Measurements from ENCODE around the gene FBXW4. TPM values are rescaled to one million over a fixed set of nuclear protein-coding genes. Genes with fewer than 3 reads are reported as not detected.

FBXW4 gene
- total RNA-seq (70.9 TPM), polyA plus RNA-seq (1 to 10 TPM; 3.5 to 9.0 (median 5.8) TPM)

GRCh38 chr10:101694674-101695403, at the start of gene FBXW4:
TSS of gene FBXW4 (minus strand) at chr10:101695170. CDS start at chr10:101695105, 65 bp downstream.
- H3K4me3 ChIP-seq (ENCODE audit: low read depth, low read length), result peak within 1 kb of the TSS; percentile 84
- H3K9me3 ChIP-seq (ENCODE audit: control insufficient read depth in 2 of 2, low read length in 2 of 2), result no peaks in the 10 kb centered on the region
- H3K27me3 Mint-ChIP-seq, result no peaks in the 10 kb centered on the region
- peak; percentile 66 to 82 (median 68) for DNase-seq
- H3K9me3 Mint-ChIP-seq, result no peaks in the 10 kb centered on the region
- H3K27ac Mint-ChIP-seq, result peak within 1 kb of the TSS; percentile 99
- peaks cover 37% of the 10 kb centered on the region for H3K4me1 ChIP-seq (ENCODE audit: control insufficient read depth, insufficient read depth, low read length, poor library complexity, severe bottlenecking)
- H3K36me3 ChIP-seq (ENCODE audit: control insufficient read depth, insufficient read depth, low read length), result no peaks in the 10 kb centered on the region
- peak; percentile 69 to 76 for ATAC-seq (ENCODE audit: low read depth in 2 of 2)
- peaks cover 30 to 53% (median 38%) of the 10 kb centered on the region in 4 donors for H3K4me1 Mint-ChIP-seq
- no peaks in the 10 kb centered on the region for H3K27me3 ChIP-seq (ENCODE audit: control insufficient read depth, insufficient read depth, low read length)
- H3K36me3 Mint-ChIP-seq, result no peaks in the 10 kb centered on the region
- peak within 1 kb of the TSS; percentile 96 to 99 (median 97) for H3K4me3 Mint-ChIP-seq
- H3K27ac ChIP-seq (ENCODE audit: insufficient read depth, low read length, poor library complexity, severe bottlenecking), result peak within 1 kb of the TSS; percentile 94

- Mint-ChIP-seq H3K4me3 (no peak overlapping the region), H3K27me3 (peaks cover 22% of the 10 kb centered on the region), H3K4me1 (no peaks in the 10 kb centered on the region), H3K27ac (peak overlapping the region in 1 of 3 donors; percentile 20), H3K36me3 (no peaks in the 10 kb centered on the region), H3K9me3 (peaks cover 0 to 1% (median 0%) of the 10 kb centered on the region in 7 donors)
- Histone ChIP-seq H3K27me3 (ENCODE audit: control insufficient read depth, insufficient read depth, low read length) (peaks cover 2% of the 10 kb centered on the region), H3K27ac (ENCODE audit: insufficient read depth, low read length, poor library complexity, severe bottlenecking) (no peak overlapping the region), H3K9me3 (ENCODE audit: control insufficient read depth in 2 of 2, low read length in 2 of 2) (no peaks in the 10 kb centered on the region), H3K36me3 (ENCODE audit: control insufficient read depth, insufficient read depth, low read length) (no peaks in the 10 kb centered on the region), H3K4me1 (ENCODE audit: control insufficient read depth, insufficient read depth, low read length, poor library complexity, severe bottlenecking) (no peaks in the 10 kb centered on the region), H3K4me3 (ENCODE audit: low read depth, low read length) (no peak overlapping the region)
- DNase-seq, result no peak
- ATAC-seq (ENCODE audit: low read depth in 2 of 2), result no peak
These were observed 49.3 kb upstream of the FBXW4 start for GRCh38 chr10:101744267-101744666.

- Histone ChIP-seq H3K27ac (ENCODE audit: insufficient read depth, low read length, poor library complexity, severe bottlenecking) (no peak overlapping the region), H3K27me3 (ENCODE audit: control insufficient read depth, insufficient read depth, low read length) (peaks cover 2% of the 10 kb centered on the region), H3K4me1 (ENCODE audit: control insufficient read depth, insufficient read depth, low read length, poor library complexity, severe bottlenecking) (no peaks in the 10 kb centered on the region), H3K9me3 (ENCODE audit: control insufficient read depth in 2 of 2, low read length in 2 of 2) (no peaks in the 10 kb centered on the region), H3K4me3 (ENCODE audit: low read depth, low read length) (no peak overlapping the region), H3K36me3 (ENCODE audit: control insufficient read depth, insufficient read depth, low read length) (no peaks in the 10 kb centered on the region)
- no peak for DNase-seq
- peaks cover 22% of the 10 kb centered on the region for H3K27me3 Mint-ChIP-seq
- H3K9me3 Mint-ChIP-seq, result peaks cover 0 to 1% (median 0%) of the 10 kb centered on the region in 7 donors
- no peak for ATAC-seq (ENCODE audit: low read depth in 2 of 2)
- H3K4me1 Mint-ChIP-seq, result no peaks in the 10 kb centered on the region
- H3K4me3 Mint-ChIP-seq, result no peak overlapping the region
- no peak overlapping the region for H3K27ac Mint-ChIP-seq
- no peaks in the 10 kb centered on the region for H3K36me3 Mint-ChIP-seq
These were observed 47.0 kb upstream of the FBXW4 start for GRCh38 chr10:101741938-101742337.

- Mint-ChIP-seq H3K9me3 (peaks cover 0 to 1% (median 0%) of the 10 kb centered on the region in 7 donors), H3K36me3 (no peaks in the 10 kb centered on the region), H3K4me1 (no peaks in the 10 kb centered on the region), H3K4me3 (no peak overlapping the region), H3K27me3 (peaks cover 39% of the 10 kb centered on the region), H3K27ac (no peak overlapping the region)
- Histone ChIP-seq H3K36me3 (ENCODE audit: control insufficient read depth, insufficient read depth, low read length) (no peaks in the 10 kb centered on the region), H3K27me3 (ENCODE audit: control insufficient read depth, insufficient read depth, low read length) (peaks cover 9% of the 10 kb centered on the region), H3K9me3 (ENCODE audit: control insufficient read depth in 2 of 2, low read length in 2 of 2) (no peaks in the 10 kb centered on the region), H3K27ac (ENCODE audit: insufficient read depth, low read length, poor library complexity, severe bottlenecking) (no peak overlapping the region), H3K4me1 (ENCODE audit: control insufficient read depth, insufficient read depth, low read length, poor library complexity, severe bottlenecking) (no peaks in the 10 kb centered on the region), H3K4me3 (ENCODE audit: low read depth, low read length) (no peak overlapping the region)
- ATAC-seq (ENCODE audit: low read depth in 2 of 2) (no peak), DNase-seq (no peak)
These were observed 41.7 kb upstream of the FBXW4 start for GRCh38 chr10:101736666-101737065.

- no peak overlapping the region for H3K4me3 Mint-ChIP-seq
- Histone ChIP-seq H3K27me3 (ENCODE audit: control insufficient read depth, insufficient read depth, low read length) (peaks cover 9% of the 10 kb centered on the region), H3K36me3 (ENCODE audit: control insufficient read depth, insufficient read depth, low read length) (no peaks in the 10 kb centered on the region), H3K4me1 (ENCODE audit: control insufficient read depth, insufficient read depth, low read length, poor library complexity, severe bottlenecking) (no peaks in the 10 kb centered on the region), H3K4me3 (ENCODE audit: low read depth, low read length) (no peak overlapping the region), H3K27ac (ENCODE audit: insufficient read depth, low read length, poor library complexity, severe bottlenecking) (no peak overlapping the region), H3K9me3 (ENCODE audit: control insufficient read depth in 2 of 2, low read length in 2 of 2) (no peaks in the 10 kb centered on the region)
- H3K36me3 Mint-ChIP-seq, result no peaks in the 10 kb centered on the region
- no peak for ATAC-seq (ENCODE audit: low read depth in 2 of 2)
- no peaks in the 10 kb centered on the region for H3K4me1 Mint-ChIP-seq
- DNase-seq, result no peak
- peaks cover 41% of the 10 kb centered on the region for H3K27me3 Mint-ChIP-seq
- no peaks in the 10 kb centered on the region for H3K9me3 Mint-ChIP-seq
- H3K27ac Mint-ChIP-seq, result no peak overlapping the region
These were observed 37.1 kb upstream of the FBXW4 start for GRCh38 chr10:101732096-101732495.

- Mint-ChIP-seq H3K36me3 (no peaks in the 10 kb centered on the region), H3K4me1 (no peaks in the 10 kb centered on the region), H3K27ac (no peak overlapping the region), H3K9me3 (no peaks in the 10 kb centered on the region), H3K27me3 (peaks cover 11% of the 10 kb centered on the region), H3K4me3 (no peak overlapping the region)
- Histone ChIP-seq H3K4me1 (ENCODE audit: control insufficient read depth, insufficient read depth, low read length, poor library complexity, severe bottlenecking) (no peaks in the 10 kb centered on the region), H3K9me3 (ENCODE audit: control insufficient read depth in 2 of 2, low read length in 2 of 2) (no peaks in the 10 kb centered on the region), H3K4me3 (ENCODE audit: low read depth, low read length) (no peak overlapping the region), H3K27ac (ENCODE audit: insufficient read depth, low read length, poor library complexity, severe bottlenecking) (no peak overlapping the region), H3K36me3 (ENCODE audit: control insufficient read depth, insufficient read depth, low read length) (no peaks in the 10 kb centered on the region), H3K27me3 (ENCODE audit: control insufficient read depth, insufficient read depth, low read length) (no peaks in the 10 kb centered on the region)
- ATAC-seq (ENCODE audit: low read depth in 2 of 2), result no peak
- DNase-seq, result no peak
These were observed 31.1 kb upstream of the FBXW4 start for GRCh38 chr10:101726115-101726387.

- ATAC-seq (ENCODE audit: low read depth in 2 of 2) (no peak), DNase-seq (no peak)
- H3K9me3 ChIP-seq (ENCODE audit: control insufficient read depth in 2 of 2, low read length in 2 of 2), result no peaks in the 10 kb centered on the region
- no peak overlapping the region for H3K27ac ChIP-seq (ENCODE audit: insufficient read depth, low read length, poor library complexity, severe bottlenecking)
- no peaks in the 10 kb centered on the region for H3K27me3 ChIP-seq (ENCODE audit: control insufficient read depth, insufficient read depth, low read length)
- H3K4me3 ChIP-seq (ENCODE audit: low read depth, low read length), result no peak overlapping the region
- H3K27me3 Mint-ChIP-seq, result peaks cover 14% of the 10 kb centered on the region
- H3K36me3 ChIP-seq (ENCODE audit: control insufficient read depth, insufficient read depth, low read length), result no peaks in the 10 kb centered on the region
- peak overlapping the region in 1 of 3 donors; percentile 2 for H3K27ac Mint-ChIP-seq
- H3K4me1 Mint-ChIP-seq, result no peaks in the 10 kb centered on the region
- no peak overlapping the region for H3K4me3 Mint-ChIP-seq
- no peaks in the 10 kb centered on the region for H3K4me1 ChIP-seq (ENCODE audit: control insufficient read depth, insufficient read depth, low read length, poor library complexity, severe bottlenecking)
- no peaks in the 10 kb centered on the region for H3K36me3 Mint-ChIP-seq
- H3K9me3 Mint-ChIP-seq, result no peaks in the 10 kb centered on the region
These were observed 30.5 kb upstream of the FBXW4 start for GRCh38 chr10:101725296-101726114.
